Adrenal gland (tissue), 5 donors: ENCODE data around the gene LDLRAD2.

Source experiments
- POLR2A ChIP-seq, 2 donors: fragments of 450-650 bp; IDR thresholded peaks; one replicate each; pipeline ENCODE4 v1.6.1; 2017; ENCODE audit warnings: antibody characterized with exemption in 2 of 2, mild to moderate bottlenecking in 2 of 2, moderate library complexity in 1 of 2
- TF ChIP-seq, protein P1 (sequence below), 6 experiments: fragments of 450-650 bp in 4 of 6; fragments of 200-600 bp in 2 of 6; sonication (generic) in 1 of 6; IDR thresholded peaks; 1 replicate in 5 of 6; 2 replicates in 1 of 6; pipeline versions ENCODE4 v1.5.1 to v1.8.0; 2016 to 2021; ENCODE audit warnings: antibody characterized with exemption in 6 of 6, mild to moderate bottlenecking in 2 of 6, moderate library complexity in 1 of 6
- donor health status: DM: no; HTN: no; CAD: no.

DNA sequence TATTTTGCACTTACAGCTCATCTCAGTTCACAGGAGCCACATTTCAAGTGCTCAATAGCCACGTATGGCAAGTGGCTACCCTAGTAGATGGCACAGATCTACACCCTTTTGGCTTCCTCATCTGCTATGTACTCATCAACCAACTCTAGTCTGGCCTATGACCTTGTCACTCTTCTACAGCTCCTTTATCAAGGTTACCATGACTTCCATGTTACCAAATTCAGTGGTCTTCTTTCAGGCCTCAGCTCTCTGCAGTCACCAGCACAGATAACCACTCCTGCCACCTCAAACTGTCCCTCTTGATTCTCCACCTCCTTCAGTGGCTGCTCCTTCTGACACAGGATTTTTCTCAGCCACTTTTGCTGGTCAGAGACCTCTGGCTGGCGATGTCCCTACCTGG lies 17.4 kb upstream of the LDLRAD2 start:
- TF ChIP-seq, protein P1, sequence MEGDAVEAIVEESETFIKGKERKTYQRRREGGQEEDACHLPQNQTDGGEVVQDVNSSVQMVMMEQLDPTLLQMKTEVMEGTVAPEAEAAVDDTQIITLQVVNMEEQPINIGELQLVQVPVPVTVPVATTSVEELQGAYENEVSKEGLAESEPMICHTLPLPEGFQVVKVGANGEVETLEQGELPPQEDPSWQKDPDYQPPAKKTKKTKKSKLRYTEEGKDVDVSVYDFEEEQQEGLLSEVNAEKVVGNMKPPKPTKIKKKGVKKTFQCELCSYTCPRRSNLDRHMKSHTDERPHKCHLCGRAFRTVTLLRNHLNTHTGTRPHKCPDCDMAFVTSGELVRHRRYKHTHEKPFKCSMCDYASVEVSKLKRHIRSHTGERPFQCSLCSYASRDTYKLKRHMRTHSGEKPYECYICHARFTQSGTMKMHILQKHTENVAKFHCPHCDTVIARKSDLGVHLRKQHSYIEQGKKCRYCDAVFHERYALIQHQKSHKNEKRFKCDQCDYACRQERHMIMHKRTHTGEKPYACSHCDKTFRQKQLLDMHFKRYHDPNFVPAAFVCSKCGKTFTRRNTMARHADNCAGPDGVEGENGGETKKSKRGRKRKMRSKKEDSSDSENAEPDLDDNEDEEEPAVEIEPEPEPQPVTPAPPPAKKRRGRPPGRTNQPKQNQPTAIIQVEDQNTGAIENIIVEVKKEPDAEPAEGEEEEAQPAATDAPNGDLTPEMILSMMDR (IDR thresholded peaks at IDR 0.05): no peak
- no peak for TF ChIP-seq POLR2A (IDR thresholded peaks at IDR 0.05)
